KMS-11 (cell line): ENCODE results near the gene GCH1.

ENCODE experiments used
- H2AFZ ChIP-seq: fragments of 200-600 bp; sonication (generic); 2 replicates; pipeline ENCODE4 v1.6.1; 2016; ENCODE audit warnings: antibody characterized with exemption, mixed run types, low read depth
- H3K27ac ChIP-seq: fragments of 200-600 bp; sonication (generic); 2 replicates; pipeline ENCODE4 v1.6.1; 2016; ENCODE audit warnings: mild to moderate bottlenecking, mixed run types
- H3K27me3 ChIP-seq: fragments of 200-600 bp; sonication (generic); 2 replicates; pipeline ENCODE4 v1.6.1; 2017; ENCODE audit warnings: mild to moderate bottlenecking, low read depth, mixed run types, moderate library complexity; ENCODE audit not compliant: insufficient read depth
- H3K36me3 ChIP-seq: fragments of 200-600 bp; sonication (generic); 2 replicates; pipeline ENCODE4 v1.6.1; 2017; ENCODE audit warnings: mild to moderate bottlenecking, mixed run types; ENCODE audit not compliant: insufficient read depth
- H3K4me1 ChIP-seq: fragments of 200-600 bp; sonication (generic); 2 replicates; pipeline ENCODE4 v1.6.1; 2016; ENCODE audit warnings: mild to moderate bottlenecking, low read depth, mixed run types; ENCODE audit not compliant: poor library complexity, severe bottlenecking
- H3K4me2 ChIP-seq: fragments of 200-600 bp; sonication (generic); 2 replicates; pipeline ENCODE4 v1.7.0; 2016; ENCODE audit warnings: mild to moderate bottlenecking, mixed run types
- H3K4me3 ChIP-seq: fragments of 200-600 bp; sonication (generic); IDR thresholded peaks from 2 replicates; pipeline ENCODE4 v1.6.1; 2017; ENCODE audit warnings: low read depth, low read length, mixed read lengths; ENCODE audit not compliant: insufficient read depth
- H3K79me2 ChIP-seq: fragments of 200-600 bp; sonication (generic); 2 replicates; pipeline ENCODE4 v1.6.1; 2016; ENCODE audit warnings: low read depth, mixed run types; ENCODE audit not compliant: insufficient read depth
- H3K9ac ChIP-seq: fragments of 200-600 bp; sonication (generic); 2 replicates; pipeline ENCODE4 v1.6.1; 2016; ENCODE audit warnings: mild to moderate bottlenecking, mixed run types
- H4K20me1 ChIP-seq: fragments of 200-600 bp; sonication (generic); 2 replicates; pipeline ENCODE4 v1.6.1; 2016; ENCODE audit warnings: mild to moderate bottlenecking, mixed run types; ENCODE audit not compliant: insufficient read depth
- TF ChIP-seq, protein P1 (sequence below): fragments of 200-600 bp; sonication (generic); conservative IDR thresholded peaks from 2 replicates; pipeline ENCODE4 v1.6.1; 2017; ENCODE audit warnings: low read depth, mild to moderate bottlenecking, antibody characterized with exemption, low read length, moderate library complexity, mixed read lengths

Gene GCH1

DNA sequence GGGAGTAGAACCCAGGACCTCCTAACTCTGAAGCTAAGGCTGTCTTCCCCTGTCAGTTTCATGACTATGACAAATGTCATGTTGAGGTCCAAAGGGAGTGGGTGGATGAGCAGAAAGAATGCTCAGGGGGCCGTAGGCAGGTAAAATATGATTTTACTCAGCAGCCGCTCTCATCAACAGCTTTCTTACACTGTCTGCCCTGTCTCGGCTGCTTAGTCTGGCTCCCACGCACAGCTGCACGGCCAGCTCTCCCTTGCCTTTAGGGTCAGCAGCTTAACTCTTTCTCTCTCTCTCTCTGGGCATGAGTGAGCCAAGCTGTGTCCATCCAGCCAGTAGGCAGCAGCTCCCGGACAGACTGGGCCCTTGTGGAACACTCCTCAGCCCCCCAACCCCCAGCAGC is 95.2 kb downstream of the GCH1 start:
- H3K27ac ChIP-seq = no peak overlapping the region
- H3K27me3 ChIP-seq = no peaks in the 10 kb centered on the region
- H3K36me3 ChIP-seq = no peaks in the 10 kb centered on the region
- no peaks in the 10 kb centered on the region for H4K20me1 ChIP-seq
- no peak overlapping the region for H3K4me3 ChIP-seq
- peaks cover 3% of the 10 kb centered on the region for H3K4me1 ChIP-seq
- TF ChIP-seq, protein P1, sequence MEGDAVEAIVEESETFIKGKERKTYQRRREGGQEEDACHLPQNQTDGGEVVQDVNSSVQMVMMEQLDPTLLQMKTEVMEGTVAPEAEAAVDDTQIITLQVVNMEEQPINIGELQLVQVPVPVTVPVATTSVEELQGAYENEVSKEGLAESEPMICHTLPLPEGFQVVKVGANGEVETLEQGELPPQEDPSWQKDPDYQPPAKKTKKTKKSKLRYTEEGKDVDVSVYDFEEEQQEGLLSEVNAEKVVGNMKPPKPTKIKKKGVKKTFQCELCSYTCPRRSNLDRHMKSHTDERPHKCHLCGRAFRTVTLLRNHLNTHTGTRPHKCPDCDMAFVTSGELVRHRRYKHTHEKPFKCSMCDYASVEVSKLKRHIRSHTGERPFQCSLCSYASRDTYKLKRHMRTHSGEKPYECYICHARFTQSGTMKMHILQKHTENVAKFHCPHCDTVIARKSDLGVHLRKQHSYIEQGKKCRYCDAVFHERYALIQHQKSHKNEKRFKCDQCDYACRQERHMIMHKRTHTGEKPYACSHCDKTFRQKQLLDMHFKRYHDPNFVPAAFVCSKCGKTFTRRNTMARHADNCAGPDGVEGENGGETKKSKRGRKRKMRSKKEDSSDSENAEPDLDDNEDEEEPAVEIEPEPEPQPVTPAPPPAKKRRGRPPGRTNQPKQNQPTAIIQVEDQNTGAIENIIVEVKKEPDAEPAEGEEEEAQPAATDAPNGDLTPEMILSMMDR = no peak
- H3K4me2 ChIP-seq = no peak overlapping the region
- H2AFZ ChIP-seq = no peak overlapping the region
- no peaks in the 10 kb centered on the region for H3K79me2 ChIP-seq
- no peak overlapping the region for H3K9ac ChIP-seq

DNA sequence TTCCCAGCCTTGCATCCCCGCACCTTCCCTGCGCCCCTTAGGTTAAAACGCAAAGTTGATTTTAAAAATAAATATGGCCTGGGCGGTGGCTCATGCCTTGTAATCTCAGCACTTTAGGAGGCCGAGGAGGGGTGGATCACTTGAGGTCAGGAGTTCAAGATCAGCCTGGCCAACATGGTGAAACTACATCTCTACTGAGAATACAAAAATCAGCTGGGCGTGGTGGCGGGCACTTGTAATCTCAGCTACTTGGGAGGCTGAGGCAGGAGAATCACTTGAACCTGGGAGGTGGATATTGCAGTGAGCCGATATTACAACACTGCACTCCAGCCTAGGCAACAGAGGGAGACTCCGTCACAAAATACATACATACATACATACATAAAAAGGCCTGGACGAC is 96.0 kb downstream of the GCH1 start:
- Histone ChIP-seq H3K27ac (no peak overlapping the region), H3K79me2 (no peaks in the 10 kb centered on the region), H3K4me1 (peaks cover 3% of the 10 kb centered on the region), H3K9ac (no peak overlapping the region), H3K36me3 (no peaks in the 10 kb centered on the region), H3K4me3 (no peak overlapping the region), H2AFZ (no peak overlapping the region), H3K27me3 (no peaks in the 10 kb centered on the region), H4K20me1 (no peaks in the 10 kb centered on the region), H3K4me2 (no peak overlapping the region)
- TF ChIP-seq, protein P1 = no peak

DNA sequence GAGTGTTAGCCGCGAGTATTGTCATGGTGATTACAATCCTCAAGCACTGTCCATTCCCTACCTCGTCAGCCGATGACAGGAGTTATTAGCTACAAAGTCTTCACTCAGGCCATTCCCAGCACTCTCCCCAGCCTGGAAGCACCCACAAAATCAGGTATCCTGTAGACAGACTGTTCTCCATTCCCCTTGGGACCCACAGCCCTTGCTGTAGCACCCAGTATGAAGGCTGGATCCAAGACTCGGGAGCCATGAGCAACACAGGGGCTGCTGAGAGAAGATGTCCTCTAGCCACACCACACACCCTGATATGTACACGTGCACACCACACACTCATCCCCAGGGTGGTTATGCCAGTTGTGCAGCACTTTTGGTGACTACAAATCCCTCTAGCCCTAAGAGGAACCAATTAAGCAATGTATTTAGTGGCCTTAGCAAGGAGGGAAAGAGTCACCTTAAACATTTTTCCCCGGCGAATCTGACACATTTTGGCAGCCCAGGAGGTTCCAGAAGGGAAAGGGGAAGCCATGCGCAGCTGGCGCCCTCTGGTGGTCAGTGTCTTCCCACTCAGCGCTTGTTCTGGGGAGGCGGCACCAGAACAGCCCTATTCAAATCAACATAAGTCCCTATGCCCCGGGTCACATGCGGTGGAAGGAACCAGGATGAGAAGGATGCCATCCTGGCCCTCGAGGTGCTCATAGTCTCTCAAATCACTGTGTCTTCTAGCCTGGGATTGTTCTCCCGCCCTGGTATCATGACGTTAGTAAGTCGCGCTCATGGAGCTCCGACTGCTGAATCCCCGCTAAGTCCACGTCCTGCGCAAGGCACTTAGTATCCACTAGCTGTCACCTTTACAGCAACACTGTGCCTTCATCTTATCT is 96.9 kb downstream of the GCH1 start:
- Histone ChIP-seq H3K27ac (no peak overlapping the region), H3K27me3 (no peaks in the 10 kb centered on the region), H2AFZ (peak overlapping the region; percentile 66; the same call in 1 of the 2 replicates), H3K36me3 (no peaks in the 10 kb centered on the region), H3K79me2 (no peaks in the 10 kb centered on the region), H3K4me1 (peaks cover 3% of the 10 kb centered on the region), H3K4me2 (no peak overlapping the region), H3K4me3 (no peak overlapping the region), H4K20me1 (no peaks in the 10 kb centered on the region), H3K9ac (no peak overlapping the region)
- TF ChIP-seq, protein P1 = peak; percentile 75

- H2AFZ ChIP-seq = no peak overlapping the region; the same call in 1 of the 2 replicates
These were observed 97.6 kb downstream of the GCH1 start for GRCh38 chr14:54805070-54805444.

More at GRCh38 chr14:54805070-54805444, 97.6 kb downstream of the GCH1 start:
- Histone ChIP-seq H3K79me2 (no peaks in the 10 kb centered on the region), H3K27ac (no peak overlapping the region), H3K4me3 (no peak overlapping the region), H4K20me1 (no peaks in the 10 kb centered on the region), H3K27me3 (no peaks in the 10 kb centered on the region), H3K9ac (no peak overlapping the region), H3K4me1 (peaks cover 3% of the 10 kb centered on the region), H3K36me3 (no peaks in the 10 kb centered on the region), H3K4me2 (no peak overlapping the region)
- TF ChIP-seq, protein P1 = no peak
